Neutrophil (primary cell): ENCODE measurements around the gene TERF2IP.

Source experiments
- H3K27ac ChIP-seq: fragments of 200-600 bp; sonication (generic); 2 replicates; pipeline ENCODE4 v1.5.1; 2016; ENCODE audit warnings: mild to moderate bottlenecking, moderate library complexity
- H3K27me3 ChIP-seq: fragments of 200-600 bp; sonication (generic); 2 replicates; pipeline ENCODE4 v1.6.0; 2016; ENCODE audit warnings: mild to moderate bottlenecking
- H3K36me3 ChIP-seq: fragments of 200-600 bp; sonication (generic); 2 replicates; pipeline ENCODE4 v1.5.1; 2017
- H3K4me1 ChIP-seq, 2 experiments: fragments of 200-600 bp in 1 of 2; sonication (generic) in 1 of 2; 1 replicate in 1 of 2; 2 replicates in 1 of 2; pipeline versions ENCODE4 v1.5.1 to v1.6.1; 2013 to 2016; ENCODE audit warnings: low read depth in 1 of 2, low read length in 1 of 2, mild to moderate bottlenecking in 1 of 2, moderate library complexity in 1 of 2; ENCODE audit not compliant: control insufficient read depth in 1 of 2, insufficient read depth in 1 of 2
- H3K4me3 ChIP-seq, 2 experiments: fragments of 200-600 bp in 1 of 2; sonication (generic) in 1 of 2; 1 replicate in 1 of 2; 2 replicates in 1 of 2; pipeline ENCODE4 v1.5.1; 2013 to 2016; ENCODE audit warnings: low read depth in 1 of 2, low read length in 1 of 2, mild to moderate bottlenecking in 1 of 2, moderate library complexity in 1 of 2
- H3K9me3 ChIP-seq: fragments of 200-600 bp; sonication (generic); 2 replicates; pipeline ENCODE4 v1.5.1; 2016
- CTCF ChIP-seq: fragments of 200-600 bp; sonication (generic); IDR thresholded peaks from 2 replicates; pipeline ENCODE4 v1.5.1; 2016; ENCODE audit warnings: antibody characterized with exemption

The TERF2IP gene

GRCh38 chr16:75614066-75614897 lies 33.3 kb upstream of the TERF2IP start:
- no peak for TF ChIP-seq CTCF
- H3K27me3 ChIP-seq: no peaks in the 10 kb centered on the region
- H3K36me3 ChIP-seq: peaks cover 80% of the 10 kb centered on the region
- H3K27ac ChIP-seq: no peak overlapping the region
- H3K9me3 ChIP-seq: no peaks in the 10 kb centered on the region
- no peaks in the 10 kb centered on the region for H3K4me1 ChIP-seq
- no peak overlapping the region for H3K4me3 ChIP-seq

- peaks cover 7 to 9% of the 10 kb centered on the region in 2 experiments for H3K4me1 ChIP-seq
- peaks cover 74% of the 10 kb centered on the region for H3K36me3 ChIP-seq
- H3K4me3 ChIP-seq: no peak overlapping the region
- H3K9me3 ChIP-seq: no peaks in the 10 kb centered on the region
- no peak for TF ChIP-seq CTCF
- H3K27ac ChIP-seq: no peak overlapping the region
- H3K27me3 ChIP-seq: no peaks in the 10 kb centered on the region
These were observed 32.0 kb upstream of the TERF2IP start for GRCh38 chr16:75615619-75616018.

- Histone ChIP-seq H3K36me3 (peaks cover 64% of the 10 kb centered on the region), H3K4me3 (no peak overlapping the region), H3K4me1 (peaks cover 8 to 19% of the 10 kb centered on the region in 2 experiments), H3K27me3 (no peaks in the 10 kb centered on the region), H3K9me3 (no peaks in the 10 kb centered on the region), H3K27ac (no peak overlapping the region)
- TF ChIP-seq CTCF: no peak
These were observed 31.0 kb upstream of the TERF2IP start for GRCh38 chr16:75616521-75617010.

GRCh38 chr16:75617121-75617520 lies 30.5 kb upstream of the TERF2IP start:
- Histone ChIP-seq H3K27me3 (no peaks in the 10 kb centered on the region), H3K27ac (no peak overlapping the region), H3K4me1 (peaks cover 14 to 25% of the 10 kb centered on the region in 2 experiments), H3K9me3 (no peaks in the 10 kb centered on the region), H3K36me3 (peaks cover 59% of the 10 kb centered on the region), H3K4me3 (no peak overlapping the region)
- no peak for TF ChIP-seq CTCF

GRCh38 chr16:75618780-75619179 lies 28.8 kb upstream of the TERF2IP start:
- Histone ChIP-seq H3K4me3 (no peak overlapping the region), H3K27me3 (no peaks in the 10 kb centered on the region), H3K9me3 (no peaks in the 10 kb centered on the region), H3K4me1 (peaks cover 21 to 36% of the 10 kb centered on the region in 2 experiments), H3K27ac (no peak overlapping the region), H3K36me3 (peaks cover 42% of the 10 kb centered on the region)
- no peak for TF ChIP-seq CTCF
